CD4-positive, alpha-beta T cell treated with Interferon gamma for 1 hour (primary cell): ENCODE data around the gene RASA3.
"Not testable (repeated sequence)": the region's sequence is repeated elsewhere in the genome, so short reads cannot be mapped to it uniquely, and the experiment has no call there.

Experiments used
- DNase-seq: peaks from one replicate; pipeline ENCODE4 v3.0.0-alpha.2; 2020

Gene RASA3

DNA sequence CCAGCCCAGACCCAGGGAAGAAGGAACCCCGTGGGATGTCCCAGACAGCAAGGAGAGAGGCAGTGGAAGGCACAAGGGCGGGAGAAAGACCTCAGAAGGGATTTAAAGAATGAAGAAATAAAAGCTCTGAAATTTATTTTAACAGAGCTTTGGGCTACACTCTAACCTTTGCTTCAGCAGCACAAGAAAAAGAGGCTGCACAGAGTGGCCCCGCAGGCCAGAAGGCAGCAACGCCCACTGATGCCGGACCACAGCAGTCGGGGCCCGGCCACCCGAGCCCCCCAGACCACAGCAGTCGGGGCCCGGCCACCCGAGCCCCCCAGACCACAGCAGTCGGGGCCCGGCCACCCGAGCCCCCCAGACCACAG is 33.8 kb downstream of the RASA3 start:
- DNase-seq, result not testable (repeated sequence)

DNA sequence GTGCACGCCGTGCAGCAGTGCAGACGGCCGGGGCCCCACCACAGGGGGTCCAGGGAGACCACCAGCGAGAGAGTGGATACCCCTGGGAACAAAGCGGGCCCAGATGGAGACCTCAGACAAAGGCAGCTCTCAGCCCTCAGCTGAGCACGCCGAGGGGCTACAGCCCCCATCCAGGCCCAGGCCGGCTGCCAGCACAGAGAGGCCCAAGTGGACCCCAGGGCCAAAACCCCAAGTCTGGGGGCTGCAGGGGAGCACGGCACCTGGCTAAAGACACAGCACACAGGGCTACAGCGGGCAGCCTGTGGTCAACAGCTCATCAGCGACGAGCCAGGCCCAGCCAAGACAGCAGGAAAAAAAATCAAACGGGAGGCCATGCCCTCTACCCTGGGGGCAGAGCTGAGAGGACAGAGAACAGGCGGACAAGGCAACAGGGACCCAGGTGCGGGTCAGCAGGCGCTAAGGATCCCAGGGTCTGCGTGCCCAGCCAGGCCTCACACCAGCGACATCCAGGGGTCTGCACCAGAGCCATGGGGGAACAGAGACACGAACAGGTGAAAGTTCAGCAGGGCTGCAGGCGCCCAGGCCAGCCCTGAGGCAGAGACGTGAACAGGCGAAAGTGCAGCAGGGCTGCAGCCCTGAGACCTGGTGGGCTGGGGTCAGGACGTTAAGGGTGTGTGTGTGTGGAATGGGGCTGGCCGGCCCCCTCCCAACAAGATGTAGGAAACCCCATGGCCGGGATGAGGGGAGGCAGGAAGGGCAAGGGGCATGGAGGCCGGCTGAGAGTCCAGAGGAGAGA is 34.3 kb downstream of the RASA3 start:
- DNase-seq, result no peak

DNA sequence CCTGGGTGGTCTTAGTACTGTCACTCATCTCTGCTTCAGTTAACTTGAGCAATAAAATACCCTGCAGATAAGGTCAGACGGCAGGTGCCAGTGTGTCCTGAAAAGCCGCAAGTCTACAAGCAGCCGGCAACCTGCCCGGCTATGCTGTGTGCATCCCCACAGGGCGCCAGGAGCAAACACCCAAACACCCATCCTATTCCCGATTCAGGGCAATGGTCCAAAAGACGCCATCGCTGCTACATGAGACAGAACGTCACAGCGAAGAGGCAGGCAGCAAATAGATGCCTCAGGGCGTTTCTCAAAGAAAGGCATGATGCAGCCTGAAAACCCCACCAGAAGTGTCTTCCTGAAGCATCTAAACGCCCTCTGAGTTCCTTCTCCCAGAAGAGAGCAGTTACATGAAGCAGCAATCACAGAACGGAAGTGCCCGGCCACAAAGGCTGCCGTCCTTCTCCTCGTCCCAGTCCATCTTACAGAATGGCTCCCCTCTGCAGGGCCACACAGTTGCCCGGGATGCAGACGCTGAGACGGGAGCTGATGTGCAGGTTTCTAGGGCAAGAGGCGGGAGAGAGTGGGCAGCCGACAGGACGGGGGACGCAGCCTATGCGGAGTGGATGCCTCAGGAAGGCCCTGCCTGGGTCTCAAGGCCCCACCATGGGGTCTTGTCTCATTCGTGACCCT is 35.1 kb downstream of the RASA3 start:
- DNase-seq, result no peak

DNA sequence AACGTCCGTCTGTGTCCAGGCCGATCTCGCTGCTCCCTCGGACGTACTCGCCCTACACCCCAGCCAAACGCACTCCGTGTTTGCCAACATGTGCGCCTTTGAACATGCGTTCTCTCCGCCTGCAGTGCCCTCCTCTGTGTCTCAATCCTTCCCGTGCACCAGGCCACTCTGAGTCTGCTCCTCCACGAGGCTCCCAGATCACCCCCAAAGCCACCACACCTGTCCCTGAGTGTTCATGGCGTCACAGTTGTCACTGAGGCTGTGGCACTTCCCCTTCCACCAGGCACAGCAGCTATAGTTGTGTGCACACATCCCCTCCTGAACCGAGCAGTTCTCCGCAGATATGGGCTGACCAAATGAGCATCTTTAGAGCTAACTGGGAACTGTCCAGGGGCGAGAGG is 35.6 kb downstream of the RASA3 start:
- no peak for DNase-seq

DNA sequence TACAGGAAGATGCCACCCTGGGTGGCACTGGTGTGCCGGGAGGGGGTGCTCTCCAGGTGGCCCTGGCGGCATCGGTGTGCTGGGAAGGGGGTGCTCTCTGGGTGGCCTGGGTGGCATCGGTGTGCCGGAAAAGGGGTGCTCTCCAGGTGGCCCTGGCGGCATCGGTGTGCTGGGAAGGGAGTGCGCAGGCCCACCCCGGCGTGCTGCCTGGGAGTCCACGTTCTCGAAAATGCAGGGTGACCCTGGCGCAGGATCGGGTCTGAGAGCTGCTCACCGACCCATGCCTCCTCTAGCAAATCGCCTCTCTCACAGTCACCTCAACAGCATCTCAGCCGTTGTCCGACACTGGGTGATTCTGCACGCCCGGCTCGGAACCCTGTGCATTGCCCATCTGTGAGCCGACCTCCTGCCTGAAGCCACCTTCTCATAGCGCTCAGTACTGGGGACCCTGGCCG is 36.4 kb downstream of the RASA3 start:
- no peak for DNase-seq

DNA sequence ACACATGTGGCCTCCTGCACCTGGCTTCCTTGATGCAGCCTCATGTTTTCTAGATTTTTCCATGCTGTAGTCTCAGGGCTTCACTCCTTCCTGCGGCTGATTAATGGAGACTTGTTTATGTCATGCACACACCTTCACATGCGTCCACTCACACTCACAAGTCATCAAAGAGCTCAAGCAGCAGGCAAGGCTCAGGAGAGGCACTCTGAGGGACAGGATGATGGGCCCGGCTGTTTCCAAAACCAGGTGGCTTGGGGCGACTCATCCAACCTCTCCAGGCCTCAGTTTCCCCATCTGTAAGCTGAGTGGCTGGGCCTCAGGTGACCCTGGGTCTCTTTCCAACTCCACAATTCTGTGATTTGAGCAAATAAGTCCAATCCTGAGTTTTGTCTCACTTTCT is 36.9 kb downstream of the RASA3 start:
- DNase-seq, result no peak

DNA sequence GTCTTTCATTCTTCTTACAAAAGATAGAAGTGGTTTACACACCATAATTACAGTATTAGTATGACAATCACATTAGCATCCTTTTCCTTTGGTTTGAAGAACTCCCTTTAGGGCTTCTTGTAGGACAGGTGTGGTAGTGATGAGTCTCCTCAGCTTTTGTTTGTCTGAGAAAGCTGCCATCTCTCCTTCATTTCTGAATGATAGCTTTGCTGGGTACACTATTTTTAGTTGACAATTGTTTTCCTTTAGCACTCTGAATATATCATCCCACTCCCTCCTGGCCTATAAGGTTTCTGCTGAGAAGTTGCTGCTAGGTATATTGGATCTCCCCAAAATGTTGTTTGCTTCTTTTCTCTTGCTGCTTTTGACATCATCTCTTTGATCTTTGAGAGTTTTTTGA is 39.3 kb downstream of the RASA3 start:
- no peak for DNase-seq

DNA sequence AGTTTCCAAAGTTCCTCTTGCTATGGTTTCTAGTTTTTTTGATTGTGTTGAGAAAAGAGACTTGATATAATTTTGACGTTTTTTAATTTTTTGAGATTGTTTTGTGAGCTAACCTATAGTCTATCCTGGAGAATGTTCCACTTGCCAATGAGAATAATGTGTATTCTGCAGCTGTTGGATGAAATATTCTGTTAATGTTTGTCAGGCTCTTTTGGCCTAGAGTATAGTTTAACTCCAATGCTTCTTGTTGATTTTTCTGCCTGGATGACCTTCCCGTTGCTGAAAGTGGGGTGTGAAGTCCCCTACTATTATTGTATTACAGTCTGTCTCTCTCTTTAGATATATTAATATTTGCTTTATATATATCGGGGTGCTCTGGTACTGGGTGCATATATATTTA is 40.0 kb downstream of the RASA3 start:
- no peak for DNase-seq

DNA sequence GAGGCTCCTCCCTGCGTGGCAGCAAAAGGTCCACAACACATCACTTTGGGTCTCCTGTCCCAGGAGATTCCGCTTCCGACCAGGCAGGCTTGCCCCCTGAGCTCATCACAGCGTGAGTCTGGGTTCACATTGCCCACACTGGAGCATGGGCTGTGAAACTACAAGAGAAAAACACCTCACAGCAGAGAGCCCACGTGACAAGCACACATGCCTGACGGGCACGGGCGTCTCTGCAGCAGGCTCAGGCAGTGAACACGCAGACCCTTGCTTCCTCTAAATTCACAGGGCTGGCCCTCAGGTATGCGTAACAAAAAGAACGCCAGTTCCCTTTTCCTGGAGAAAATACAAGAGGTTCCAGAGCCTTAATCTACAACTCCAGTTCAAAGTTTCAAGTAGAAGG is 41.9 kb downstream of the RASA3 start:
- DNase-seq, result peak; percentile 30

DNA sequence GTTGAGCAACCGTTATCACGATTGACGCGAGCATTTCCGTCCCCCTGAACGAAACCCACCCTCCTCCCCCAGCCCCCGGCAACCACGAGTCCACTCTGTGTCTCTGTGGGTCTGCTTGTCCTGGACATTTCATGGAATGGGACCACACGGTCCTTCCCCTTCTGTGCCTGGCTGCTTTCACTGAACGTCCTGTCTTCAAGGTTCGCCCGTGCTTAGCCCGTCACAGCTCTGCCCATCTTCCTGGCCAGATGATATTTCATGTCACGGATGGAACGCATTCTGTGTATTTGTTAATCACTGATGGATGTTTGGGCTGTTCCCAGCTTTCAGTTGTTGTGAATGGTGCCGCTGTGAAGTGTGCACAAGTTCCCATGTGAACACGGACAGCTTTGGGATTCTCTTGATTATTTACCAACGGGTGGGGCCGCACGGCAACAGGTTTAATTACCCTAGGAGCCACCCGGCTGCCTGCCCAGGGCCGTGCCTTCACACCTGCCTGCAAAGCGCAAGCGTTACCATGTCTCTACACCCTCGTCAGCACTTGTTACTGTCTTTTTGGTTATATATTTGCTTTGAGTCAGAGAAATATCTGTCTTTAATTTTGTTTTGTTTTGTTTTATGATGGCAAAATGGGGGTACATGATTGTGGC is 42.5 kb downstream of the RASA3 start:
- DNase-seq, result no peak

DNA sequence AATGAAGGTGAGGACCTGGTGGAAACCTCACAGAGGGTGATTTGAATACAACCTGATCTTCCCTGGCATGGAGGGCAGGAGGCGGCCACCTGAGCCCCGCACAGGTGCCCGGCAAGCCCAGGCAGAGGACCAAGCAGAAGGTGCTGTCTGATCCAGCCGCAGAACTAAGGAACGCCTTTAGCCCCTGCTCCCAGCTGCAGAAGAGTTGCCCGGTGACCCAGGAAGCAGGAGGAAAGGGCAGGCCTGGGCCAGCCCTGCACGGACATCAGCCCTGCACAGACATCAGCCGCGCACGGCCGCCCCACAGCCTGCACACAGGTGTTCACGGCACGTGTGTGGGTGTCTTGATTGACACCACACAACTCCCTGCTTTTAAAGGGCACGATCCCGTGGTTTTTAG is 43.1 kb downstream of the RASA3 start:
- DNase-seq, result no peak

DNA sequence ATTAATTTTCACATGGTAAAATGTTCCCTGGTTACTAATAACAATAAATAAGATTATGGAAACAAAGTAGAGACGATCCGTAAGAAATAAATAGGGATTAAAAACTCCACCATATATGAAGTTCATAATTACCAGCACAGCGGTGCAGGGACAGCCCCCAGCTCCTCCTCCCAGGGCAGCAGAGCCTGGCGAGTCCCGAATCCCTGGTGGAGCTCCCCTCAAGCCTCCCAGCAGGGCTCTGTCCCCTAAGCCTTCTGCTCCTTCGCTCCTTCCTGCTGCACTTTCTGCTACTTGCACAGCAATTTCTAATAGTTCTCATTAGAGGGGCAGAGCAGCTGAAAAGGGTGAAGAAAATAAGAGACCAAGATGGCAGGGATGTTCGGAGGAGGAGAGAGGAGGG is 43.6 kb downstream of the RASA3 start:
- no peak for DNase-seq

DNA sequence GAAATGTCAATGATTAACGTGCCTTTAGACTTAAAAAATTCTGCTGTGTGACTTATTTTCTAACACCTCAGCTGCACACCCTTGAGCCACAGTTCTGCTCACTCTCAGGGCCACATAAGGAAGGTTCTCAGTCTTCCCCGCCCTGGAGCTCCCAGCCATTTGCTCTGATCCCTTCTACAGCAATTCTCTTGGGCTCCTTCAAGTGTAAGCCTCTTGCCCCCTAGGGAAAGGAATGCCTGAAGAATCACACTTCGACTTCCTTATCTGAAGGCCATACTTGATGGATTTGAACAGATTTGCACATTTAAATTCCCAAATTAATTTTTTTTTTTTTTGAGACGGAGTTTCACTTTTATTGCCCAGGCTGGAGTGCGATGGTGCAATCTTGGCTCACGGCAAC is 44.2 kb downstream of the RASA3 start:
- DNase-seq, result no peak

DNA sequence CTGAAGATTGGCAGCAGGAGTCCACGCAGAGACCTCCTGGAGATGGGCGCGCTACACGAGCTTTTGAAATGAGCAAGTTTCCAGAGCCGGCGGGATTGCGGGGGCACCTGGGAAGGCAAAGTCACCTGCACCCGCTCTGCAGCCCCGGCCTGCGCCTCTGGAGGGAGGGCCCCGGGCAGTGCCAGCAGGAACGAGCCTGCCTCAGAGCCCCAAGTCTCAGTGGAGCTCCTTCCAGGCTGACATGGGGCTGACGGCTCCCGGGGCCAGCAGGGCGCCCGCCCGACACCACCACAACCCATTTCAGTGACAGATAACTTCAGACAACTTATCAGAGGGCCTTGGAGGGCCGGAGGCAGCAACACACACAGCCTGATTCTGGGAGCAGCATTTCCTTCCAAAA is 45.0 kb downstream of the RASA3 start:
- no peak for DNase-seq

DNA sequence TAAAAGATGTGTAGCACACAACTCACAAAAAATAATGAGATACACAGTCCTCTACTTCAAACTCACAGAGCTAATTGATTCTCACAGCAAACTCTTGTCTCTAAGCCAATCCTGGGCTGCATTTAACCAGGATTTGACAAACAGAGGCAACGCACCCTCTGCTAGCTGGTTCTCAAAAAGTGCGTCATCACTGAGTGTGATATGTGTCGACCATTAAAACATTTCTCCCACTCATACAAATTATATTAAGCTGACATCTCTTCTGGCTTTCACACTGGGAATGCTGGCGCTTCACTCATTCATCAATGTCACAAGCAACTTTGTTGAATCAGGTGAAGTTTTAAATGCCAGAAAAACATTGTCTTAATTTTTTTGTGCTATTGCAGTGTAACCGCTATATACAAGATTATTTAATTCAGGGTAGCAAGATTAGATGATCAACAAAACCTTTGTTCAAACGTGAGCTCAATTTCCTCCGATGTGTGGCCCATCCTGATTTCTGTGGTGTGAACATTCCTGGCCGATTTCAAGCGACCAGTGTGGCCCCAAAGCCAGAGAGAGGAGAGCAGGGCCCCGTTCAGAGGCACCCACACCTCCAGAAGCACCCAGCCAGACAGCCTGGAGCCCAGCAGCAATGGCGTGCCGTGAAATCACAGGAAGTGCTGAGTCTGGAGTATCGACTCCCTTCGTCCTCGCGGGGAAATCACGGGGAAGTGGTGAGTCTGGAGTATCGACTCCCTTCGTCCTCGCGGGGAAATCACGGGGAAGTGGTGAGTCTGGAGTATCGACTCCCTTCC is 49.4 kb downstream of the RASA3 start:
- DNase-seq, result no peak

DNA sequence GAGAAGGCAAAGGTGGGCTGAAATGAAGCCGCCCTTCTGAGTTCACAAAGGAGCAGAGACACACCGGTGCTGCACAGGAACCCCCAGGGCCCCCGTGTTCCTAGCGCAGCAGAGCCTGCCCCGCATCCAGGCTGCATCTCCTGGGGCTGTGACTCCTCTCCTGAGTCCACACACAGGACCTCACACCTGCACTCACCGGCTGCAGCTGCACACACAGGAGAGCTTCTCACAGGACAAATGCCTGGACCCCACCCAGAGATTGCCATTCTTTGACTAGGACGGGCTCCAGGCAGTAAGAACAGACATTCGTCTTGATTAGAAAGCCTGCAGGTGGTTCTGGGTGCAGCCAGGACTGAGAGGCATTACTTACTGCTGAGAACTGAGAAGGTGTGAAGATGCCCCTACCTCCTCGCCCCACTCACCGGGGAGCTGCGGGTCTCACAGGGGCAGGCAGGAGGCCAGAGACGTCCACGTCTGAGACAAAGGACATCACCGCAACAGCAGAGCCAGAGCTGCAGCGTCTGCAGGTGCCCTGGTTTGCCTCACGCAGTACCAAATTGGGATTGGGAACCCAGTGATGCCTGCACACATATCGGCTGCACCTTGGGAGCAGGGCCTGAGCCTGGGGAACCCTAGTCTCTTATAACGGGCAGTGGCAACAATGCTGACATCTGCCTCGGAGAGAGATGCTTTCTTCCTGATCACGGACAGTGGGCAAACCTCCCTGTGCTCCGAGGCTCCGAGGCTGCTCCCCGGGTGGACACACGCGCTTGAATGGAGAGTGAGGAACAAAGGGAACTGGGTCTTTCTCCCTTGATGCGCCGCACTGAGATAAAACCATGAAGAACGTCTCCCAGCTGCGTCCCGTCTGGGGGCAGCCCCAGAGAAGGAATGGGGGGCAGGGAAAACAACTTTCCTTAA is 50.4 kb downstream of the RASA3 start:
- no peak for DNase-seq

DNA sequence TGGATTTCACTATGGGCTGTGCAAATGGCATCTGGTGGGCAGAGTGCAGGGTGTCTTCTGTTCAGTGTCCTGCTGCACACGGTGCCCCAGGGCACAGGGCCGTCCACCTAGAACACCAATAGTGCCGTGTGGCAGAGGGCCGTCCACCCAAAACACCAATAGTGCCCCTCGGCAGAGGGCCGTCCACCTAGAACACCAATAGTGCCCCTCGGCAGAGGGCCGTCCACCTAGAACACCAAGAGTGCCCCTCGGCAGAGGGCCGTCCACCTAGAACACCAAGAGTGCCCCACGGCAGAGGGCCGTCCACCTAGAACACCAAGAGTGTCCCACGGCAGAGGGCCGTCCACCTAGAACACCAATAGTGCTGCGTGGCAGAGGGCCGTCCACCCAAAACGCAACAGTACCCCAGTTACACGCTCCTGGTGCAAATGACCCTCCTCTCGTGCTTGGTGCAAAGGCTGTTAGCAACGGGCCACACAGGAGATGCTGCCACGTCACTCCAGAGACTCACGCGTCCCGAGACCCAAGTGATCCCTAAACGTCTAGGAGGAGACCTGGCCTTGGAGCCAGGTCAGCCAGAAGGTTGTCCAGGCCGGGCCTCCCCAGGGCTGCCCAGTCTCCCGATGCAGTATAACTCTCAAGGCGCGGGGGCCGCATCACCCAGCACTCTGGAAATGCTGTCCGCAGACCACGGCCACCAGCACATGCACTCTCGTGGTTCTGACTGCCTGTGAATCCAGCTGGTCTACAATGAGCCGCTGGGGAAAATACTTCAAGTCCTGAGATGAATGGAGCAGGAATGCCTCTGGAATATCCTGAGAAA is 51.5 kb downstream of the RASA3 start:
- DNase-seq, result no peak

DNA sequence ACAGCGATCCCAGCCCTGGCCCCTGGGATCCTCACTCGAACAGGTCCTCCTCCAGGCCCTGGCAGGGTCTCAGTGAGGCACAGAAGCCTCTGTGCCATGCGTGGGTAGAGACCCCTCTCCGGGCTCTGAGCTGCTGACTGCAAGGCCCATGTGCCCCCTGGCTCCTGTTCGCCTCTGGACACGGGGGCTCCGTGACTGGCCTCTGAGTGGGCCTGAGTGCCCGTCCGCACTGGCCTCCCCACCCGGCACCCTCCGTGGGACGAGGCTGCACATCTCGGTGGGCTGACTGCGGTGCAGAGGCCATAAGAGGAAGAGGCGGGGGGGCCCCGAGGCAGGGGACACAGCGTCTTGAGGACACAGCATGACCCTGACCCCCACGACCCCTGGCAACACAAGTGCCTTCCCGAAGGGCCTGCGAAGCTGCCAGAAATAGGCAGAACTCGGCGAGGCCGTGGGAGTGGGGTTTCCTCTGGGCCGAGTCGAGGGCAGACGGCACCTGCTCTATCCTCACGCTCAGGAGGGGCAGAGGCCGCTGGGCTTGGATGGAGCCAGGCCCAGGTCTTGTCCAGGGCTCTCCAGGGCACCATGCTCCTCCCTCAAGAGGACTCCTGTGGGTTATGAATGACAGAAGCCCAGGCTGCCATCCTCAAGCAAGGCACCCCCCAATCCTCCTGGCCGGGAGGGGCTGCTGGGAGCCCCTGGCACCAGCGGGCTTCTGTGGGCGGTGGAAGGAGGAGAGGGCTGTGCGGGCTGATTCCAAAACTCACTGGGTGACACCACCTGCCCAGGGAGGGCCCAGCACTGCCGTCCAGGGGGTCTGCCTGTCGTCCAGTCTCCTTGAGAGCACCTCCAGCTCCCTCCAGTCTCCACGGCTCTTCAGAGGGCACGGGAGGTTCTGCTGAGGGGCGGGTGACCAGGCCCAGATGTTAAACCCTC is 52.6 kb downstream of the RASA3 start:
- DNase-seq, result no peak

DNA sequence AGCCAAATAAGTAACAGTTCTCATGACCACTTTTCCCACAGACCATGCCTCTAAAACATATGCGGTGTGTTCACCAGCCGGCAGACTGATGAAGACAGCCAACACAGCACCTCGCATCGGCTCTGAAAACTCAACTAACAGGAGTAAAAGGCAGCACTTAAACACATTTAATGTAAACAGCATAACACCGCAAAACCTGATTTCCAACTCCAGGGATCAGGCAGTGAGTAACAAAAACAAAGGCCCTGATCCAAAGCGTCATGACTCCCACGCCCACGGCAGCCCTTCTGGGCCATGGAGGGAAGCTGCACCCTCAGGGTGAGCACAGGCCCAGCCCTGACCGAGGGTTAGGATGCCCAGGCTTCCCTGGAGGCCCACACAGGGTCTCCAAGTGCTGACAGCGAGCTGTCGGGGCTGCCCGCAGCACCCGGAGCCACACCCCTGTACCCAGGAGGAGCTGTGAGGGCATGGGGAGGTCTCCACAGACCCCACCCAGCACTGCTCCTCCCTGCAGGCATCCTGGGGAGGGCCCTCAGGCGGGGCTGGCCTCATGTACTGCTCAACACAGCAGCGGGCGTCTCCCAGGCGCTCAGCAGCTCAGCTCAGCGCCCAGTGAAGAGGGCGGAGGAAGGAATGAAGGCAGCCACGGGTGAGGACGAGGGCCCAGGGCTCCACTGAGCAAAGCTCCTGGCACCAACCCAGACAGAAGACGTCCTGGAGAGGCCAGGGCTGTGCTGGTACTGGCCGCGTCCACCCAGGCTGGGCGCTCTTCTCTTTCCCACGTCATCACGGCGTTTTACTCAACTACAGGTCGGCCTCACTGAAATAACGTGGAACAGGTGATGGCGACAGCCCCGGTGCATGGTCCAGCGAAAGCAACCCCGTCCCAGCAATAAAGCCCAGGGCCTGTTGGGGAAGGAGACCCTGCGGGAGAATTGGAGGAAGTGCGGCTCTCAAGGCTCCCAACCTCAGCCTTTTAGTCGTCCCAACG is 53.7 kb downstream of the RASA3 start:
- DNase-seq, result no peak
